Activated CD4-positive, alpha-beta T cell treated with anti-CD3 and anti-CD28 coated beads, Interleukin-2, amount 50 U/mL, for 24 hours (primary cell): ENCODE measurements around the gene LRRC27.
"Not testable (repeated sequence)": the region's sequence is repeated elsewhere in the genome, so short reads cannot be mapped to it uniquely, and the experiment has no call there.

Experiments used
- DNase-seq, 2 donors: peaks; one replicate each; pipeline ENCODE4 v3.0.0-alpha.2; 2020; ENCODE audit warnings: low read depth in 1 of 2, low spot score in 1 of 2

LRRC27 gene

GRCh38 chr10:132314336-132314735 lies 17.7 kb upstream of the LRRC27 start:
- no peak for DNase-seq

- not testable (repeated sequence) for DNase-seq
Observed at GRCh38 chr10:132314881-132315280, 17.1 kb upstream of the LRRC27 start.

- no peak for DNase-seq
Observed at GRCh38 chr10:132316133-132316532, 15.9 kb upstream of the LRRC27 start.

GRCh38 chr10:132317477-132317876 lies 14.5 kb upstream of the LRRC27 start:
- not testable (repeated sequence) for DNase-seq

- no peak for DNase-seq
Observed at GRCh38 chr10:132319853-132320653, 11.9 kb upstream of the LRRC27 start.

- DNase-seq: no peak
Observed at GRCh38 chr10:132320654-132321469, 11.1 kb upstream of the LRRC27 start.

GRCh38 chr10:132321726-132322125 lies 10.3 kb upstream of the LRRC27 start:
- DNase-seq: no peak

- DNase-seq: no peak
Observed at GRCh38 chr10:132322586-132323048, 9.4 kb upstream of the LRRC27 start.

GRCh38 chr10:132324186-132324585 lies 7.8 kb upstream of the LRRC27 start:
- no peak for DNase-seq

- no peak for DNase-seq
Observed at GRCh38 chr10:132326344-132326889, 5.6 kb upstream of the LRRC27 start.

GRCh38 chr10:132326925-132327324 lies 5.1 kb upstream of the LRRC27 start:
- DNase-seq: peak in 1 of 2 donors; percentile 50

- DNase-seq: no peak
Observed at GRCh38 chr10:132328106-132328505, 3.9 kb upstream of the LRRC27 start.

GRCh38 chr10:132328738-132329137 lies 3.3 kb upstream of the LRRC27 start:
- no peak for DNase-seq

- no peak for DNase-seq
Observed at GRCh38 chr10:132329565-132330485, 2.2 kb upstream of the LRRC27 start.

GRCh38 chr10:132330486-132330833 lies 1.5 kb upstream of the LRRC27 start:
- no peak for DNase-seq

GRCh38 chr10:132332433-132332754 lies 401 bp downstream of the LRRC27 start:
- DNase-seq: peak in 1 of 2 donors; percentile 15

GRCh38 chr10:132333386-132333785 lies 1.4 kb downstream of the LRRC27 start:
- no peak for DNase-seq

GRCh38 chr10:132334631-132335188 lies 2.7 kb downstream of the LRRC27 start:
- DNase-seq: no peak

GRCh38 chr10:132335189-132336063 lies 3.4 kb downstream of the LRRC27 start:
- no peak for DNase-seq
